Tibial nerve (tissue), 4 donors: ENCODE data around the gene ANK2.

ENCODE experiments used
- EP300 ChIP-seq, 2 donors: sonication (generic); formaldehyde crosslinking; IDR thresholded peaks; one replicate each; pipeline ENCODE4 v1.6.1; 2017; ENCODE audit warnings: antibody characterized with exemption in 2 of 2, mild to moderate bottlenecking in 1 of 2
- POLR2A ChIP-seq, 2 donors: fragments of 450-650 bp; IDR thresholded peaks; one replicate each; pipeline ENCODE4 v1.6.1; 2017; ENCODE audit warnings: antibody characterized with exemption in 2 of 2, mild to moderate bottlenecking in 2 of 2, moderate library complexity in 2 of 2
- TF ChIP-seq, protein P1 (sequence below), 5 experiments: fragments of 200-600 bp in 3 of 5; fragments of 450-650 bp in 2 of 5; sonication (generic) in 3 of 5; IDR thresholded peaks; one replicate each; pipeline ENCODE4 v1.5.1; 2016 to 2019; ENCODE audit warnings: antibody characterized with exemption in 5 of 5, mild to moderate bottlenecking in 3 of 5, moderate library complexity in 2 of 5

GRCh38 chr4:113263274-113263673, 213.8 kb downstream of the ANK2 start:
- TF ChIP-seq, protein P1, sequence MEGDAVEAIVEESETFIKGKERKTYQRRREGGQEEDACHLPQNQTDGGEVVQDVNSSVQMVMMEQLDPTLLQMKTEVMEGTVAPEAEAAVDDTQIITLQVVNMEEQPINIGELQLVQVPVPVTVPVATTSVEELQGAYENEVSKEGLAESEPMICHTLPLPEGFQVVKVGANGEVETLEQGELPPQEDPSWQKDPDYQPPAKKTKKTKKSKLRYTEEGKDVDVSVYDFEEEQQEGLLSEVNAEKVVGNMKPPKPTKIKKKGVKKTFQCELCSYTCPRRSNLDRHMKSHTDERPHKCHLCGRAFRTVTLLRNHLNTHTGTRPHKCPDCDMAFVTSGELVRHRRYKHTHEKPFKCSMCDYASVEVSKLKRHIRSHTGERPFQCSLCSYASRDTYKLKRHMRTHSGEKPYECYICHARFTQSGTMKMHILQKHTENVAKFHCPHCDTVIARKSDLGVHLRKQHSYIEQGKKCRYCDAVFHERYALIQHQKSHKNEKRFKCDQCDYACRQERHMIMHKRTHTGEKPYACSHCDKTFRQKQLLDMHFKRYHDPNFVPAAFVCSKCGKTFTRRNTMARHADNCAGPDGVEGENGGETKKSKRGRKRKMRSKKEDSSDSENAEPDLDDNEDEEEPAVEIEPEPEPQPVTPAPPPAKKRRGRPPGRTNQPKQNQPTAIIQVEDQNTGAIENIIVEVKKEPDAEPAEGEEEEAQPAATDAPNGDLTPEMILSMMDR (IDR thresholded peaks at IDR 0.05) = no peak
- TF ChIP-seq POLR2A (IDR thresholded peaks at IDR 0.05) (no peak), EP300 (IDR thresholded peaks at IDR 0.05) (no peak)
